Measurements from ENCODE around the gene TK2.

GRCh38 chr16:66590322-66590721, 40.4 kb upstream of the TK2 start:
- TF ChIP-seq CTCF (IDR thresholded peaks at IDR 0.05) (no peak), POLR2A (IDR thresholded peaks at IDR 0.05) (no peak)
